ENCODE data around the gene ARL6IP5.

The ARL6IP5 gene

GRCh38 chr3:69116897-69117296 lies 32.2 kb downstream of the ARL6IP5 start:
- no peak for DNase-seq (ENCODE audit: low read depth)

GRCh38 chr3:69118555-69118954 lies 33.8 kb downstream of the ARL6IP5 start:
- DNase-seq (ENCODE audit: low read depth): no peak

GRCh38 chr3:69119138-69119537 lies 34.4 kb downstream of the ARL6IP5 start:
- DNase-seq (ENCODE audit: low read depth): no peak

- no peak for DNase-seq (ENCODE audit: low read depth)
Observed at GRCh38 chr3:69119681-69120080, 34.9 kb downstream of the ARL6IP5 start.

- no peak for DNase-seq (ENCODE audit: low read depth)
Observed at GRCh38 chr3:69120879-69121464, 36.2 kb downstream of the ARL6IP5 start.

GRCh38 chr3:69121513-69121912 lies 36.8 kb downstream of the ARL6IP5 start:
- no peak for DNase-seq (ENCODE audit: low read depth)

- DNase-seq (ENCODE audit: low read depth): no peak
Observed at GRCh38 chr3:69121950-69122349, 37.2 kb downstream of the ARL6IP5 start.

- no peak for DNase-seq (ENCODE audit: low read depth)
Observed at GRCh38 chr3:69122403-69122802, 37.7 kb downstream of the ARL6IP5 start, which contains the start of gene LMOD3. Gene LMOD3, minus strand, starts transcription at chr3:69122595. Its CDS starts 209 bp downstream, at chr3:69122386.

GRCh38 chr3:69126216-69126615 lies 41.5 kb downstream of the ARL6IP5 start:
- no peak for DNase-seq (ENCODE audit: low read depth)

- DNase-seq (ENCODE audit: low read depth): no peak
Observed at GRCh38 chr3:69126999-69127398, 42.3 kb downstream of the ARL6IP5 start.

GRCh38 chr3:69128509-69128908 lies 43.8 kb downstream of the ARL6IP5 start:
- no peak for DNase-seq (ENCODE audit: low read depth)

GRCh38 chr3:69129531-69129930 lies 44.8 kb downstream of the ARL6IP5 start:
- peak; percentile 22 for DNase-seq (ENCODE audit: low read depth)

- DNase-seq (ENCODE audit: low read depth): no peak
Observed at GRCh38 chr3:69130689-69131088, 46.0 kb downstream of the ARL6IP5 start.

- no peak for DNase-seq (ENCODE audit: low read depth)
Observed at GRCh38 chr3:69137005-69137404, 52.3 kb downstream of the ARL6IP5 start.

- no peak for DNase-seq (ENCODE audit: low read depth)
Observed at GRCh38 chr3:69137412-69137811, 52.7 kb downstream of the ARL6IP5 start.

GRCh38 chr3:69141313-69141712 lies 56.6 kb downstream of the ARL6IP5 start:
- DNase-seq (ENCODE audit: low read depth): no peak

GRCh38 chr3:69142090-69142489 lies 57.4 kb downstream of the ARL6IP5 start:
- no peak for DNase-seq (ENCODE audit: low read depth)

- no peak for DNase-seq (ENCODE audit: low read depth)
Observed at GRCh38 chr3:69142797-69143454, 58.2 kb downstream of the ARL6IP5 start.

- no peak for DNase-seq (ENCODE audit: low read depth)
Observed at GRCh38 chr3:69143612-69144011, 58.9 kb downstream of the ARL6IP5 start.

GRCh38 chr3:69144631-69145245 lies 60.0 kb downstream of the ARL6IP5 start:
- DNase-seq (ENCODE audit: low read depth): no peak

GRCh38 chr3:69145688-69146087 lies 61.0 kb downstream of the ARL6IP5 start:
- no peak for DNase-seq (ENCODE audit: low read depth)

- no peak for DNase-seq (ENCODE audit: low read depth)
Observed at GRCh38 chr3:69149586-69149985, 64.8 kb downstream of the ARL6IP5 start.
